SIG-M5 treated with dmso at 0.1 percent for 504 hours (cell line): ENCODE measurements around the gene KRTAP5-4.
"Not testable (repeated sequence)": the region's sequence is repeated elsewhere in the genome, so short reads cannot be mapped to it uniquely, and the experiment has no call there.

ENCODE experiments used
- DNase-seq: peaks from one replicate; lab custom pipeline; 2025; ENCODE audit not compliant: unreplicated experiment; lab: John Stamatoyannopoulos, UW

The KRTAP5-4 gene

GRCh38 chr11:1604181-1604580 is 17.8 kb downstream of the KRTAP5-4 start:
- DNase-seq = no peak

- no peak for DNase-seq
Measured at GRCh38 chr11:1603629-1604028, 18.3 kb downstream of the KRTAP5-4 start.

DNA sequence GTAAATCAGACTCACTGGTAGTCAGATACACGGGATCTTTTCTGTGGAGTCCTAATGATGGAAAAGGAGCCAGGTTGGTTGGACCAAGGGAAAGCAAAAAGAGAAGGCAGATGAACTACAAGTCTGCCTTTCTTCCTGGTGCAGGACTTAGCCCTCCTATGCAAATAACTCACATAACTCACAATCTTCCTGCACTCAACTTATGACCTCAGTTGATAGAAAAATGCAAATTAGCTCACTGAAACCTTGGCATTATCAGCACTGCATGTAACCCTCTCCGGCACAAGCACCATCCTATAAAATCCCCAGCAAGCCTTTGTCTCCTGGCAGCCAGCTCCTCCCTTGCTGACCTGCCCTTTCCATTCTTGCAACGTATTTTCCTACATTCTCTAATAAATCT is 20.3 kb downstream of the KRTAP5-4 start:
- not testable (repeated sequence) for DNase-seq

GRCh38 chr11:1600626-1601025 is 21.3 kb downstream of the KRTAP5-4 start:
- no peak for DNase-seq

- no peak for DNase-seq
Measured at GRCh38 chr11:1598816-1599215, 23.1 kb downstream of the KRTAP5-4 start.

- DNase-seq = not testable (repeated sequence)
Measured at GRCh38 chr11:1598406-1598805, 23.5 kb downstream of the KRTAP5-4 start.

DNA sequence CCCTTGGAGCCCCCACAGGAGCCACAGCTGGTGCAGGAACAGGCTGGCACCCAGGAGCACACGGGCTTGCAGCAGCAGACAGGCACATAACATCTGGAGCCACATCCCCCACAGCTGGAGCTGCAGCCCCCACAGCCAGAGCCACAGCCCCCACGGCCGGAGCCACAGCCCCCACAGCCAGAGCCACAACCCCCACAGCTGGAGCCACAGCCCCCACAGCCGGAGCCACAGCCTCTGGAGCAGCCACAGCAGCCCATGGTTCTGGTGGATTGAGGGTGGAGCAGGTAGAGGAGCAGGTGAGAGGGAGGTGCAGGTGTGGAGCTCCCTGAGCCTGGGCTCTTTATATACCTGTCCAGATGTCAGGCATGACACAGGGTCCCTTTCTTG is 24.0 kb downstream of the KRTAP5-4 start, which contains the start of gene KRTAP5-2:
TSS of gene KRTAP5-2 (minus strand) at position 301 of the 387 bp plus-strand sequence. CDS start at position 257, 44 bp downstream.
- no peak for DNase-seq

- DNase-seq = no peak
Measured at GRCh38 chr11:1597331-1597993, 24.5 kb downstream of the KRTAP5-4 start.

GRCh38 chr11:1596576-1597121 is 25.3 kb downstream of the KRTAP5-4 start:
- not testable (repeated sequence) for DNase-seq

DNA sequence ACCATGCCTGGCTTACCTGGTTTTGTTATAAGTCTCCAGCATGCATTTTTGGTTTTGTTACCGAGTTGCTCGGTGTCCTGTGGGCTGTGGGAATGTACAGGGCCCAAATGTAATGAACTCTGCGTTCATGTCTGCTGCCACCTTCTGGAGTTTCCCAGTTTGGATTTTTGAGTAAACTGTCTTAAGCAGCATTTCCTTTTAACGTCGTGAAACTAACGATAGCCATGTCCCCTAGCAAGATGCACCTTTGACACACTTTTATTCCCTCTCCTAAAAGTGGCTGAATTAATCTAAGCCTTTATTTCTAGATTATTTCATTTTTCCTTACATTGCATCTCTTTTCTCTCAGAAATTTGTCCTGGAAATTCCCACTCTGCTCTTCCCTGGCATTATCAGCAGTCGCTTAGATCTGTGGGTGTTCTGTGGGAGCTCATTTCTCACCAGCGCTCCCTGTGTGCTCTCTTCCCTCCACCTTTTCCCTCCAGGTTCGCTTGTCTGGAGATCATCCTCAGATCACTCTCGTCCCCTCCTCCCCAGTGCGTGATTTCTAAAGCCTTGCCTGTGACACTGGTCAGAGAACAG is 25.9 kb downstream of the KRTAP5-4 start:
- not testable (repeated sequence) for DNase-seq

DNA sequence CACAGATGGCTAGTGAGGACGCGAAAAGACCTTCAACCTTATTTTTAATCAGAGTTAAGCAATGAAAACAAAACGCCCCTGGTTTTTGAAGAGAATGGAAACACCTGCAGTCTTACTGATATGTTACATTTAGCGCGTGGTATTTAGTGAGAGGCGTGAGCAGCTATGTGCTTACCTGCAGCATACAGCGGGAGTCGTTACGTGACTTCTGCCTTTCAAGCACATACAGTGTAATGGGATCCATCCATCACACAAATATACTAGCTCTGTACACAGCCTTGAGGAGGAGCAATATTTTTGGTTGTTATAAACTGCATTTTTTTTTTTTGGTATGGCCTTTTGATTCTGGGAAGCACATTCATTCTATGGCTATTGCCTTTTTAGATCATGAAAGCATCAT is 29.3 kb downstream of the KRTAP5-4 start:
- DNase-seq = no peak

GRCh38 chr11:1589996-1590395 is 31.9 kb downstream of the KRTAP5-4 start:
- no peak for DNase-seq

DNA sequence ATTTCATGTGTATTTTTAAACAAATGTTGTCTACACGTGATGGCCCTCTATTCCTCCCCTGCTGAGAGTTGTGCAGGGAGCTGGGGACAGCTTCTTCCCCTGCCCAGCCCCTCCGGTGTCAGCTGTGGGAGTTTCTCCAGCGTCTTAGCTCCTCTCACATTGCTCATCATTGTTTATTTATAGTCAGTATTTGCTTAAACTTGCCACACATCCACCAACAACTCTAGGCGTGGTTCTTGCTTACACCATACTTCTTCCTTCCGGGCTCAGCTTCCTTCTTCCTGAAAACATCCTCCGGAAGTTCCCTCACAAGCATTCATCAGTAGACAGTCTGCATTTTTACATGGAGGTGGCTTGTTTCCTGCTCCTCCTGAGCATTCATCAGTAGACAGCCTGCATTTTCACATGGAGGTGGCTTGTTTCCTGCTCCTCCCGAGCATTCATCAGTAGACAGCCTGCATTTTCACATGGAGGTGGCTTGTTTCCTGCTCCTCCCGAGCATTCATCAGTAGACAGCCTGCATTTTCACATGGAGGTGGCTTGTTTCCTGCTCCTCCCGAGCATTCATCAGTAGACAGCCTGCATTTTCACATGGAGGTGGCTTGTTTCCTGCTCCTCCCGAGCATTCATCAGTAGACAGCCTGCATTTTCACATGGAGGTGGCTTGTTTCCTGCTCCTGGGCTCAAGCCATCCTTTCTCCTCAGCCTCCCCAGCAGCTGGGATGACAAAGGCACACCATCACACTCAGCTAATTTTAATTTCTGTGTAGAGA is 32.6 kb downstream of the KRTAP5-4 start:
- peak; percentile 83 for DNase-seq

DNA sequence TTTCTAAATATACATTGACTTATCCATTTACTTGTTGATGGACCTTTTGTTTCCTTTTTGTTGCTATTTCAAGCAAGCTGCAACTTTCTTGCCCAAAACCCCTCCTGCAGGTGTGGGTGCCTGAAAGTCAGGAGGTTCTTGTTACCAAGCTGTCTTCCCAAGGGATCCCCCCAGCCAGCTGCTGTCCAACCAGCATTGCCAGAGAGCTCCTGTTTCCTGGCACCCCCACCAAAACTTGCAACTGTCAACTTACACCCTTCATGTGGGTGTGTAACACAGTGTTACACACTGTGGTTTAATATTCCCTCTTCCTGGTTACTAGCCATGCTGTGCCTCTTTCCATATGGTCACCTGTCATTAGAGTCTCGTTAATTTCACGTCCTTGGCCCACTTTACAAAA is 35.2 kb downstream of the KRTAP5-4 start:
- no peak for DNase-seq

DNA sequence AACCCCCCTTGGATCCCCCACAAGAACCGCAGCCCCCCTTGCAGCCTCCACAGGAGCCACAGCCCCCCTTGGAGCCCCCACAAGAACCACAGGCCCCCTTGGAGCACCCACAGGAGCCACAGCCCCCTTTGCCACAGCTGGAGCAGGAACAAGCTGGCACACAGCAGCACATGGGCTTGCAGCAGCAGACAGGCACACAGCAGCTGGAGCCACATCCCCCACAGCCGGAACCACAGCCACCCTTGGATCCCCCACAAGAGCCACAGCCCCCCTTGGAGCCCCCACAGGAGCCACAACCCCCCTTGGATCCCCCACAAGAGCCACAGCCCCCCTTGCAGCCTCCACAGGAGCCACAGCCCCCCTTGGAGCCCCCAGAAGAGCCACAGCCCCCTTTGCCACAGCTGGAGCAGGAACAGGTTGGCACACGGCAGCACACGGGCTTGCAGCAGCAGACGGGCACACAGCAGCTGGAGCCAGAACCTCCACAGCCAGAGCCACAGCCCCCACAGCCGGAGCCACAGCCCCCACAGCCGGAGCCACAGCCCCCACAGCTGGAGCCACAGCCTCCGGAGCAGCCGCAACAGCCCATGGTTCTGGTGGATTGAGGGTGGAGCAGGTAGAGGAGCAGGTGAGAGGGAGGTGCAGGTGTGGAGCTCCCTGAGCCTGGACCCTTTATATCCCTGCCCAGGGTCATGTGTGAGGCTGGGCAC is 37.1 kb downstream of the KRTAP5-4 start, which contains the start of gene KRTAP5-1:
TSS of gene KRTAP5-1 (minus strand) at position 623 of the 710 bp plus-strand sequence. CDS start at position 589, 34 bp downstream.
- DNase-seq = not testable (repeated sequence)

GRCh38 chr11:1582909-1583308 is 39.0 kb downstream of the KRTAP5-4 start:
- not testable (repeated sequence) for DNase-seq

- no peak for DNase-seq
Measured at GRCh38 chr11:1581976-1582375, 40.0 kb downstream of the KRTAP5-4 start.

- DNase-seq = no peak
Measured at GRCh38 chr11:1576825-1577224, 45.1 kb downstream of the KRTAP5-4 start.

DNA sequence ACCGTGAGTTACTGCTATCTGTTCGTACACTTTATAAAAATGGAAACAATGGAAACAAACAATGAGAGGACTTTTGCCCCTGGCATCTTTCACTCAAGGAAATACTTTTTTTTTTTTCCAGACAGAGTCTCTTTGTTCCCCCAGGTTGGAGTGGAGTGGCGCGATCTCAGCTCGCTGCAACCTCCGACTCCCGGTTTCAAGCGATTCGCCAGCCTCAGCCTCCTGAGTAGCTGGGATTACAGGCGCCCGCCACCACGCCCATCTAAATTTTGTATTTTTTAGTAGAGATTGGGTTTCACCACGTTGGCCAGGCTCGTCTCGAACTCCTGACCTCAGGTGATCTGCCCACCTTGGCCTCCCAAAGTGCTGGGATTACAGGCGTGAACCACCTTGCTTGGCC is 46.2 kb downstream of the KRTAP5-4 start:
- not testable (repeated sequence) for DNase-seq

GRCh38 chr11:1574933-1575242 is 47.0 kb downstream of the KRTAP5-4 start:
- DNase-seq = no peak
